NCI-H2227 (cell line): ENCODE results near the gene DCPS.
"Not testable (repeated sequence)": the region's sequence is repeated elsewhere in the genome, so short reads cannot be mapped to it uniquely, and the experiment has no call there.

Source experiments
- DNase-seq: peaks from one replicate; lab custom pipeline; 2025; ENCODE audit not compliant: unreplicated experiment; lab: John Stamatoyannopoulos, UW

DCPS gene

DNA sequence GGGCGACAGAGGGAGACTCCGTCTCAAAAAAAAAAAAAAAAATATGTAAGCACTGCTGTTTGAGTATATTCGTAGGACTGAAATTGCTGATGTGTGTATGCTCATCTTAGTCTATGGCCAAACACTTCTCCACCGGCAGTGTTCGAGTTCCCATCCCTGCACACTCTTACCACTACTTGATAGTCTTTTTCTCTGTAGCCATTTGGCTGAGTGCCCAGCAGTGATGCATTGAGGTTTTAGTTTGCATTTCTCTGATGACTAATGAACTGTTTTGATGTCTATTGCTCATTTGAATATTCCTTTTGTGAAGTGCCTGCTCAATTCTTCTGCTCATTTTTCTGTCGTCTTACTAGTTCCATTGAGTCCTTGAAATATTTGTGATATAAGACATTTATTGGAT lies 19.0 kb upstream of the DCPS start:
- no peak for DNase-seq

- DNase-seq, result no peak
Measured at GRCh38 chr11:126288237-126288636, 15.6 kb upstream of the DCPS start.

GRCh38 chr11:126290887-126291286 lies 13.0 kb upstream of the DCPS start:
- no peak for DNase-seq

GRCh38 chr11:126293726-126294125 lies 10.1 kb upstream of the DCPS start:
- no peak for DNase-seq

DNA sequence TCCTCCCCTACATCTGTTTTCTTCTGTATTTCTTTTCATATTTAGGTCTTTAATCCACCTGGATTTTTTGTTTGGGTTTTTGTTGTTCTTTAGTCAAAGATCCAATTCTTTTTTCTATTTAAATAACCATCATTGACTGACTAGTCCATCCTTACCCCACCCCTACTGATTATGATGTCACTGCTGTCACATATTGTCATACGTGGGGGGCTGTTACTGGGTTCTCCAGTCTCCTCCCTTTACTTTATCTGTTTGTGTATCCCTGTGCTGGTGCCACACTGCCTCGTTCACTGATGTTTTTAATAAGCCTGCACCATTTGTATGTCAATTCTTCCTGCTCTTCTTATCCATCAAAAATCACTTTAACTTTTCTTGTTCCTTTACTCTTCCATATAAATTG lies 6.9 kb upstream of the DCPS start:
- DNase-seq, result no peak

- peak; percentile 38 for DNase-seq
Measured at GRCh38 chr11:126304457-126305075, 706 bp downstream of the DCPS start.

GRCh38 chr11:126305699-126306098 lies 1.8 kb downstream of the DCPS start:
- no peak for DNase-seq

GRCh38 chr11:126307706-126308105 lies 3.8 kb downstream of the DCPS start:
- peak; percentile 56 for DNase-seq

- DNase-seq, result no peak
Measured at GRCh38 chr11:126308271-126308671, 4.4 kb downstream of the DCPS start.

GRCh38 chr11:126308771-126309170 lies 4.9 kb downstream of the DCPS start:
- DNase-seq, result not testable (repeated sequence)

- peak; percentile 68 for DNase-seq
Measured at GRCh38 chr11:126310200-126310991, 6.5 kb downstream of the DCPS start.

DNA sequence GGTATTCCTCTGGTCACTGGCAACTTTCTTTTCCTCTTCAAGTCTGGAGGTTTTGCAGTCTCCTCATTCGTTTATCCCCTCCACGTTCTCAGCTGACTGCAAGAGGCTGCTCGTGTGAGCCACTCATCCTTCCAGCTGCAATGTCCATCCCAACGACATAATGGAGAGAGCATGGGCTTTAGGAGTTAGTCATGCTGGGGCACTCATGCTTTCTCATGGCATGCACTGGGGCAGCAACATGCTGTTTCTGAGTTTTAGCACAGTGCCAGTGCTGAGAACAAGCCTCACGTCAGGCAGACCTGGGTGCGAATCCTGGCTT lies 7.1 kb downstream of the DCPS start:
- no peak for DNase-seq

- DNase-seq, result no peak
Measured at GRCh38 chr11:126311401-126312291, 7.8 kb downstream of the DCPS start.

- no peak for DNase-seq
Measured at GRCh38 chr11:126312961-126313360, 9.1 kb downstream of the DCPS start.

DNA sequence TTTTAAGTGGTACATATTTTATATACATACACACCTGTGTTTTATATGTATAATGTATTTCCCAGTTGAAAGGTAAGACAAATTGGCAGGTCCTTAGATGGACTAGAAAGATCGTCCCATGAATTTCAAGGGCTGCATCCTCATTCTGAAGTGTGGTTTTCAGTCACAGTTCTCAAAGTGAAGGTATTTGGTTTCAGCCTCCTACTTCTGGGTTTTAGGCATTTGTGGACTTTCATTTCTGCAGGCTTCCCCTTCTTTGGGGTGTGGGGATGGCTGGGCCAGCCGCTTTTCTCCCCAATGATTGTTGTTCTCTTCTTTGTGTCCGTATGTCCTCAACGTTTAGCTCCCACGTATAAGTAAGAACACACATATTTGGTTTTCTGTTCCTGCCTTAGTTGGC lies 10.0 kb downstream of the DCPS start:
- DNase-seq, result no peak

DNA sequence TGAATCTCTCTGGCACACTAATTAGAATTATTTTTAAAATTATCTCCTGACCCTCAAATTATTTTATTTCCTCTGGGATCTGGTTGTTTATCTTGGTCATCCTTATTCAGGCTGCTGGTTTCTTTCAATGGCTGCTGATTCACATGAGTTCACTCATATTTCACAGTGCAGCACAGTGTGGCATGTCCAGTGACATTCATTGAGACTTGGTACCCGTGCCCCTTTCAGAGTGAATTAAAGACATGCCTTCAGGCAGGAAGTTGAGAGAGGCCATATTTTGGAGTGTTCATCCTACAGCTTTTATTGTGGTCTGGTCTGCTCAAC lies 13.5 kb downstream of the DCPS start:
- no peak for DNase-seq

- DNase-seq, result peak; percentile 55
Measured at GRCh38 chr11:126317756-126318573, 14.1 kb downstream of the DCPS start.

- no peak for DNase-seq
Measured at GRCh38 chr11:126318574-126319373, 14.9 kb downstream of the DCPS start.

GRCh38 chr11:126319374-126319740 lies 15.5 kb downstream of the DCPS start:
- DNase-seq, result no peak

DNA sequence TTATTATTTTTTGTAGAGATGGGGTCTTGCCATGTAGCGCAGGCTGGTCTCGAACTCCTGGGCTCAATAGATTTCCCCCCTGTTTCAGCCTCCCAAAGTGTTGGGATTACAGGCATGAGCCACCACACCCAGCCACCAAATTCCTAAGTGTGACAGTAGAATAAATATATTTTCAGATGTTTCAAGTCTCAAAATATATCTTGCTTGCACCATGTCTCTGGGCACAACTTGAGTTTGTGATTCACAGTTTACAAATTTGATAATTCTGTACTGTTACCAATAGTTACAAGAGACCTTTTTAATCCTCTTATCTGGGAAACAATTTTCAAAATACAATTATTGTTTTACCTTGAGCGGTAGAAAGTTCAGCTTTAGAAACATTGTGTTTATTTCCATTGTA lies 19.1 kb downstream of the DCPS start:
- DNase-seq, result no peak
